ENCODE data around the gene GSTM2.
A peak's percentile ranks its signal among the peaks of the same experiment; 100 is the strongest.

GSTM2 gene

DNA sequence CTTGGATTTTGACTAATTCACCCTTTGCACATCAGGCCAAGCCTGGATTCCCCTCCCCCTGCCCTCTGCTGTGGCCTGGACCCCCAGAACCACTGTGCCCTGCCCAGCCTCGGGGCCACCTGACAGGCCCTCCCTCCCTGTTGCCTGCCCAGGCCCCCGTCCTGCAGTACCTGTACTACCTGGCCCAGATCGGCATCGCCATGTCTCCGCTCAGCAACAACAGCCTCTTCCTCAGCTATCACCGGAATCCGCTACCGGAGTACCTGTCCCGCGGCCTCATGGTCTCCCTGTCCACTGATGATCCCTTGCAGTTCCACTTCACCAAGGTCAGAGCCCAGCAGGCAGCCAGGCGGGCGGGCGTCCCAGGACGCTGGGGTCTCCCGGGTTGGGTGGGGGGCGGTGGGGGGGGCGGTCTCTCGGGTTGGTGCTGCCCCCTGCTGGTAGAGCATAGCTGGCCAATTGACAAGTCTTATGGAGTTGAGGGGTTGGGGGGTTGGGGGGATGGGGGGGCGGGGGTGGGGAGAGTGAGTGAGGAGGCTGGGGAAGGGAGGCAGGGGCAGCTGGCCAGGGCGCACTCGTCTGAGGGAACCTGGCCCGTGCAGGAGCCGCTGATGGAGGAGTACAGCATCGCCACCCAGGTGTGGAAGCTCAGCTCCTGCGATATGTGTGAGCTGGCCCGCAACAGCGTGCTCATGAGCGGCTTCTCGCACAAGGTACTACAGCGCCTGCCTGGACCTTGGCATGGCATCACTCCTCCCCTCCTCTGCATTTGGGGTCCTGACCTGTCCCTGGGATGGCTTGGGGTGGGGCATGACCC, 37.6 kb upstream of the GSTM2 start:
- DNase-seq: no peak

DNA sequence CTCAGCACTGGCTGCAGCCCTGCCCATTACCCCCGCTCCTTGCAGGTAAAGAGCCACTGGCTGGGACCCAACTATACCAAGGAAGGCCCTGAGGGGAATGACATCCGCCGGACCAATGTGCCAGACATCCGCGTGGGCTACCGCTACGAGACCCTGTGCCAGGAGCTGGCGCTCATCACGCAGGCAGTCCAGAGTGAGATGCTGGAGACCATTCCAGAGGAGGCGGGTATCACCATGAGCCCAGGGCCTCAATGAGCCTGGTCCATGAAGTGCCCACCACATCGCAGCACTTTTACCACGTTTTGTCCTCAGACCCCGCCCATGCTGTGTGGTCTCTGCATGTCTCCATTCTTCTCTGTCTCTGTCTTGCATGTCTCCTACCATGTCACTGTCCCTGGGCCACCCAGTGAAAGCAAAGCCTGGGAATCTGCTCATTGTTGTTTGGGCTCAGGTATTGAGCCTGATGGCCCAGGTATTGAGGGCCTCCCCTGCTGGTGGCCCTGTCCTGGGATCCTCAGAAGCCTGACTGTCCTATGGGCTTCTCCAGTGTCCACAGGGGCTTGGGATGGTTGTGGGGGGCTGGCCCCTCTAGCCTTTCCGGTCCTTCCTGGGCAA, 36.9 kb upstream of the GSTM2 start:
- DNase-seq: no peak

DNA sequence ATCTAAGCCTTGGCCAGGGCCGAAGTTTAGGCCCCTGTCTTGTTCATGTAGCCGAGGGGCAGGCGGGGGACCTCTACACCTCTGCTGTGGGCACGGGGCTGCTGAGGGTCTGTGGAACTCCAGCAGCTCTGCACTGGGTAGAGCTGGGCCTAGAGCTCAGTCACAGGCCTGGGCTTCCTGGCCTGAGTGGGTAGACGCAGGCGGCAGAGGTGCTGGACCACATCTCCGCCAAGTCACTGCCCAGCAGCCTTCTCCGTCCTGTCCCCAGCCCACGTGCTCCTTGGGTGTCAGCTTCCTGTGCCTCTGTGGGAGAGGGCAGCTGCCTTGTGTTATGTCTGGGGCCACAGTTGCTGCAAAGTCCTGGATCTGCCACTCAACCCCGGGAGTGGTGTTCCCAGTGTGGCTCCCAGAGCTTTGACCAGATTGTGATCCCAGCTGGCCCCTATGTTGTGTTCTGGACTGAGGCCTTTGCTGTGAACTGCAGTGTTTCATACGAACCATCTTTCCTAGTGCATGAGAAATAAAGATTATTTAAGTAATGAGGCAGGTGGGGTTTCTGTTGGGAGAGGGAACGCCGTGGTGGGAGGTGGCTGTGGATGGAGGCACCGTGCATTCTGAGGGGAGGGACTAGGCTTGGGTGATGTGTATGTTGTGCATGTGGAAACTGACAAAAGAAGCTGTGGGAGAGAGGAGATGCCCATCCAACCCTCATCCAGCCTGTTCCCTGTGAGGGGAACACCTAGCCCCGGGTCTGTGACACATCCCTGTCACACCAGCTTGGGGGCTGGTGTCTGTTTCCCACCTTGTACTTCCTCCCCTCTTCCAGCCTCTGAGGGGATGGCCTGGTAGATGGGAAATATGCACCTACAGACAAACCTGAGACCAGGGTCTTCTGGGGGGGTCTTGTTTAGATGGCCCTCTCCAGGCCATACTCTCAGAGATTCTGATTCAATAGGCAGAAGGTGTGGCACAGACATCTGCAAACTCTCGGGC, 36.0 kb upstream of the GSTM2 start:
- DNase-seq: no peak

DNA sequence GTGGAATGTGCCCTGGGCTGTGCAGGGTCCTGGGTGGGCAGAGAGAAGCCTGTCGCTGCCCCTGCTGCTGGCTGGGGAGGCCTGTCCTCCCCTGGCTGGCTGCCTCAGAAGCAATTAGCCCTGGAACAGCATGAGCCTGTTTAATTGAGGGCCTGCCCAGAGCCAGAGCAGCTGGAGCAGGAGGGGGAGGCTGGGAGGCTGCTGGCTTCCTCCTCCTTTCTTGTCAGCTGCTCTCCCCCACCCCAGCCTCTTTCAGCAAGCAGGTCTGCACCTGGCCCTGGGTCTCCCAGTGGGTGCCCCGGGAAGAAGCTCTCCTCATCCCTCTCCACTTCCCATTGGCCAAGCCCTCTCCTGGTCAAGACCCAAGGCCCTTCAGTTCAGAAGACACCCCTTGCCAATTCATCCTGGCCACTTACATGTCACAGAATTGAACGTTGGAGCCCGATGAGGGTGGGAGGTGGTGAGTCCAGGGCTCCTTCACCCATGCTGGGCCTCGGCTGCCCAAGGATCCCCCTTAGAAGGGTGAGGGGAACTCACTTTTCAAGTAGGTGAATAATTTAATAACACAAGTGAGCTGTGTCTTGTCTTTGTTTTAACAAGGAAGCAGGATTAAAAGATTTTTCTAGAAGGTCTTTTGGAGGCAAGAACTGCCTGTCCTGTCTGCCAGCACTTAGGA, 35.0 kb upstream of the GSTM2 start:
- DNase-seq: no peak

DNA sequence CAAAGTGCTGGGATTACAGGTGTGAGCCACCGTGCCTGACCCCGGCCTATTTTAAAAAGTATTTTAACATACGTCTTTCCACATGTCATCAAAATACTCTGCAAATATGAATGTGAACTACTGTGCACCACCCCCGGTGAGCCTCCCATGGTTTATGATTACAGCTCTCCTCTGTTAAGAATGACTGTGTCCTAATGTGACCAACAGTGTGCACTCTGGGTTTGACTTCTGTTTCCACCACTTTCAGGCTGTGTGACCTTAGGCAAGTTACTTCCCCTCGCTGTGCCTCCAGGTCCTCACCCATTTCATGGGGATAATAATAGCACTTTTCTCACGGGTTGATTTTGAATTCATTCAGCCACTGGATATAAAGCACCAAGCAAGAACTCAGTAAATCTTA, 33.6 kb upstream of the GSTM2 start:
- DNase-seq: no peak

DNA sequence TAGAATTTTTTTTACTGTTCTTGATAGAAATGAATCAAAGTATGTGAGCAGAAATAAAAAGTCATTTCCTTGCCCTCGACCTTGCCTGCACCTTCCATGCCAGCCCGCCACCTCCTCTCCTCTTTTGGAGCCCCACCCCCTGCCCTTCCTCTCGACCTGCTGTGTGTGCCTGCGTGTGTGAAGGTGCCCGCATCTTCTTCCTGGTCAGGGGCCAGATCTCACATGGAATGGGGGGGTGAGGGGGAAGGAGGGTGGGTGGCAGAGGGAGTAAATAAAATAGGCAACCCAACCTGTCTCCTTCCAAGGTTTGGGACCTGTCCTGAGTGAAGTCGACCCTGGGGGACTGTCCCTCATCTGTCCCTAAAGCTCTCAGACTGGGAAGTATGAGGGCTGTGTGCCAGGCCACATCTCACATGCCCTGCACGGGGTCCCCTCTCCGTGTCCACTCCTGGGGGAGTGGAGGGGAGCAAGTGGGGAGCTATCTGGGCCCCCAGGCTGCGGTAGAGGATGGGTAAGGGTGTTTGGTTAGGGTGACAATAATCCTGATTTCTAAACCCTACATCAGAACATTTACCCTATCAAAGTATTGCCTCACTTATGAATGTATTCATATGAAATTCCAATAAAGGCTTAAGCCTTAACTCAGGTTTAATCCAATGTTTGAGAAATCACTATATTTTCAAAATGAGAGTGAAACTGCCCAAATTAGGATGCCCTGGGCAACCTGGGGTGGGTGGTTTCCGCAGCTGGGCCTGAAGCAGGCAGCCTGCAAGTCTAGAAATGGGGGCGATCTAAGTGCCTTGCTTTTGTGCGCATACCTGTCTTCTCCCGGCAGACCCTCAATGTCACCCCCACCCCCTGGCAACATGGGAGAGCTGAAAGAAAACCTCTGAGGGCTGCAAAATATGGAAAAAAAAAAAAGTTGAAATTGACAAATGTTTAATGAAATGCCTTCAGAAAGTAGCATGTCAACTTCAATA, 32.8 kb upstream of the GSTM2 start:
- DNase-seq: no peak

DNA sequence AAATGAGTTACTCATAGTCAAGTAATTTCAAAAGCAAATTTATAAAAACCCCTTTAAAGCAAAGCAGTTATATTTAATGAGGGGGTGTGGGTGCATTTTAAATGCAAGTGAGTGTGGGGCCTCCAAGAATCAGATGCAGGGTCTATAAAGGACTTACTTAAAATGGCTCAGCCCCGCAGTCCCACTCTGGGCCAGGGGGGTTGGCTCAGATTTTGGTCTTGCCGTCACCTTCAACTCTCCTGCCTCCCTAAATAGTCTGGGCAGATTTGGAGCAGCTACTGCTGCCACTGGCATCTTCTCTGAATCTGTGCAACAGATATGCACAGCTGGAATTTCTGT, 32.0 kb upstream of the GSTM2 start:
- no peak for DNase-seq

DNA sequence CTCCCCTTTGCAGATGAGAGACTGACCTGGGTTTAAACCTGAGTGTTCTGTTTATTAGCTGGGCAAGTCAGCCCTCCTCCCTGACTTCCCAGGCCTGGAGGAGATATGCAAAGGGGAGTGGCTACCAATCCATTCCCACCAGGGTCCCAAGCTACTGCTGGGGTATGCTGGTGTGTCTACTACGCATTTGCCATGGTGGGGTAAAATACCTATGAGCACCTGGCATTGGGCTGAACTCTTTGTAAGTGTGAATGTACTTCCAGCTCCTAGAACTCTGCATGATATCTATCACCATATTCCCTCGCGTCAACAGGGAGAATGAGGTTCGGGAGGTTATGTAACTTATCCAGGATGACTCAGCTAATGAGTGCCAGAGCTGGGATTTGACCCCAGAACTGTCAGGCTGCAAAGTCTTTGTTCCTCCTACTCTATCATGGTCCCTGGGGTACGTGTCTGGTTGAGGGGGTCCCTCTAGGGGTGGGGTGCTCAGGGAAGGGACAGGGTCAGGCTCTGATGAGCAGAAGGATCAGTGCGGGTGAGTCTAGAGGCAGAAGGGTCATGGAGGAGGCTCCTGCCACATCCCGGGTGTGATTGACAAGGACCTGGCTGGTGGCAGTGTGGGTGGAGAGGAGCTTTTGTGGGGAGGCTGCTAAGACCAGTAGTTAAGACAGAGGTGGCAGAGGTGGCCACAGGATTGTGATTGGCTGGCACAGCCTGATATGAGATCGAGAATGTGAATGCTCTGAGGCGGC, 31.5 kb upstream of the GSTM2 start:
- DNase-seq: no peak

DNA sequence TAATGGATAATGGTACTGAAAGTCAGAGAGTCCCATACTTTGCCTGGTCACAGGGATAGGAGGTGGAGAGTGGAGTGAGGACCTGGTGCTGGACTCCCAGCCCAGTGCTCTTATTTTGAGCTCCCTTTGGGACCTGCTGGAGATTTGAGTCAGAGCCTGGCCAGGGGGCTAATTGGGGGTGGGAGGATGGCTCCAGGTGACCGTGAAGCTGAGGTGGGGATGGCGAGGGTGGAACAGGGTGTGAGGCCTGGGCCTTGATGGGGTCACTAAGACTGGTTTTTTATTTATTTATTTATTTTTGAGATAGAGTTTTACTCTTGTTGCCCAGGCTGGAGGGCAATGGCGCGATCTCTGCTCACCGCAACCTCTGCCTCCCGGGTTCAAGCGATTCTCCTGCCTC, 30.4 kb upstream of the GSTM2 start:
- DNase-seq: no peak

DNA sequence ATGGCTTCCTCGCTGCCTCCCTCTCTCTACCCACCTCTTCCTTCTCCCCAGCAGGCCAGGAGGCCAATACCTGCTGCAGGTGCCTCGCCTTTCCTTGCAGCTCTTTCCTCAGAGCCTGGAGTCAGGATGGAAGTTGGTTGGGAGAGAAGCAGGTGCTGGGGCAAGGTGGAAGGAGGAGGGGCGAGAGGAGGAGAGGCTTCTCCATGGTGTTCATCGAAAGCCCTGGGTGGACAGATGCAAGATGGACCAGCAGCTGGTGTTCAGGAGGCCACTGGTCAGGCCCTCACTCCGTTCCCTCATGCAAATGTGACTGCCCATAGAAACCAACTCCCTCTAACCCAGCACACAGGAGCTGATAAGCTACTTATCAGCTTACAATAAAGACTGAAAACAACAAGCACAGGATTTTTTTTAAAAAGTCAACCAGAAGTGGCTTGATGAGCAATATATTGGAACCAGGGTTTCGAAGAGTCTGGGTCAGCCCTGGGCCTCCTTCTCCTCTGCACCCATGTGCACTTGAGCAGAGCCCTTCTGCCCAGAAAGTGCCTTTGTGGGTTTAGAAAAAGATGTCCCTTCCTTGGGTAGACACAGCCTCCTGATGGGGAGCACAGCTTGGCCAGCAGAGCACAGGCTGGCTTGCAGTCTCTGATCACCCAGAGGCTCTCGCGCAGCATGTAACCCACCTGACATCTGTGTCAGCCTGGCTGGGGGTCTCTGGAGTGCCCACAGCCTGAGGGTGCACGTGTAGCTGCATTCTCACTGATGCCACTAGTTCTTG, 28.6 kb upstream of the GSTM2 start:
- no peak for DNase-seq

DNA sequence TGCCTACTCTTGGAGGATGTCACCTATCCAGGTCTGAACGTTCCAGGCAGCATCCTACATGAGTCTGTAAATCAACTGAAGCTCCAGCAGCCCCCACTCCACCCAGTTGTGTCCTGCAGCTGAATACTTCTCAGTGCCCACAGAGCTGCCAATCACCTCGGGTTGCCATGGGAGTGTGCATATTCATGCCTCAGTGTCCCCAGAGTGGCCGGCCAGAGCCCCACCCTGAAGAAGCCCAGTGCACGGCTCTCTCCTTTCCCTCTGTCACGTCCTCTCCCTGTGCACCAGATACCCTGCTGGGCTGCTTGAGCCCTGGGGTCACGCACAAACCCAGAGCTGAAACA, 28.0 kb upstream of the GSTM2 start:
- no peak for DNase-seq

DNA sequence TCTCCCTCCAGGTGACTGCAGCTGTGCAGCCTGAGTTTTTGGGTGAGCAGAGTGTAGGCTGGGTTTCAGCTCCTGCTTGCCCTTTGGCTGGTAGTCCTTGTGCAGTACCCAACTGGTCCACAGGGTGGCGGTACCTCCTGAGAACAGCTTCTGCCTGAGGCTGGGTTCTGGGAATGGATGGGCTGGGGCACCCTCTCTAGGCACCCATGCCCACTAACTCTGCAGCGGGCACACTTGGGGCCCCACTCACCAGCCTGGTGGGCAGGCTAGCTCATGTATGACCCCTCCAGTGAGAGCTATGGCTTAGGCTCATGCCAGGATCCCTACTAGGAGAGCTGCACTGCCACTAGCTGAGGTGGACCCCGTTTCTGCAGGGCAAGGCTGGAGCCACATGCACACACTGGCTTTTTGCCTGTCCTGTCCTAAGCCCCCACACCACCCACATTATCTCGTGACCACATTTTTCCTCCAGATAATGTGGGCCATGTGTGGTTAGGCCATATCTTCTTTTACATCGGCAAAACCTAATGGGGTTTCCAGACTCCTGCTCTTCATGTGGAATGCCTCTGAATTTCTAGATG, 27.5 kb upstream of the GSTM2 start:
- peak; percentile 62 to 73 for DNase-seq

DNA sequence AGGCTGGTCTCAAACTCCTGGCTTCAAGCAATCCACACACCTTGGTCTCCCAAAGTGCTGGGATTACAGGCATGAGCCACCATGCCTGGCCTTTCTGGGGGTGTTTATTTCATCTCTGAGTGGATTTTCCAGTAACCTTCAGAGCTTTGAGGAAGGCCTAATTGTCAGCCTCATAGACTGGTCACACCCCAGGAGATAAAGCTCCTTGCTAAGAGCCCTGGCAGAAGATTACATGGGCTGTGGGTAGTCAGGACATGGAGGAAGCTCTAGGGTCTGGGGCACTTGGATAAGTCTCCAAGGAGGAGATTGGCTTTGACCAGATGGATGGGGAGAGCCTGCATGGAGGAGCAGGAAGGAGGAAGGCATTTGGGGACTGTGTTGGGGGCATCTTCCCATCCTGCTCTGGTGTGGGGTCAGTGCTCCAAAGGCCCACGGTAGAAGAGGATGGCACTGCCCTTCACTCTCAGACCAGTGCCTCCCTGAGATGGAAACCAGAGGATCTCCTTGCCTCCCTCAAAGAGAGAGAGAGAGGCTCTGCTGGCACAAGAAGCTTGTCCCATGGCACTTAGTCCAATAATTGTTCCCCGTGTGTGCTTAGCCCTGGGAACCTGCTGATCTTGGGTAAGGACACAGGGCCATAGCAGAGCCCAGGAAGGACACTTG, 26.6 kb upstream of the GSTM2 start:
- no peak for DNase-seq

DNA sequence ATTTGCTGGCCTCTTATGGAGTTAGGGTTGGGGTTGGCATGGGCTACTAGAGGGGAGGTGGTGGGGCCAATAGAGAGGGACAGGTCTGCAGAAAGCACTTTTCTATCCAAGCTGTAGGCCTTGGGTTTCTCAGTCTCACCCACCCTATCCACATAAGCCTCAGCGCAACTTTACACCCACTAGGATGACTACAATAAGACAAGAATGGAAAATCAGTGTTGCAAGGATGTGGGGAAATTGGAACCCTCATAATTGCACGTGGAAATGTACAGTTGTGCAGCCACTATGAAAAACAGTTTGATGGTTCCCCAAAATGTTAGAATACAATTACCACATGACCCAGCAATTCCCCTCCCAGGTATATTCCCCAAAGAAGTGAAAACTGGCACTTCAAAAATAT, 26.0 kb upstream of the GSTM2 start:
- DNase-seq: no peak

DNA sequence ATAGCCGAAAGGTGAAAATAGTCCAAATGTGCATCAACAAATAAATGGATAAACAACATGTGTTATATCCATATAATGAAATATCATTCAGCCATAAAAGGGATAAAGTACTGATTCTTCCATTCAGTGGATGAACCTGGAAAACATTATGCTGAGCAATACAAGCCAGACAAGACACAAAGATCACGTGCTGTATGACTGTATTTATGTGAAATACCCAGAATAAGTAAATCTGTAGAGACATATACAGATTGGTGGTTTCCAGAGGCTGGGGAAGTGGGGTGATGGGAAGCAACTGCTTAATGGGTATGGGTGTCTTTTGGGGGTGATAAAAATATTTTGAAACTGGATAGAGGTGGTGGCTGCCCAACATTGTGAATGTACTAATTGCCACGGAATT, 25.2 kb upstream of the GSTM2 start:
- no peak for DNase-seq

DNA sequence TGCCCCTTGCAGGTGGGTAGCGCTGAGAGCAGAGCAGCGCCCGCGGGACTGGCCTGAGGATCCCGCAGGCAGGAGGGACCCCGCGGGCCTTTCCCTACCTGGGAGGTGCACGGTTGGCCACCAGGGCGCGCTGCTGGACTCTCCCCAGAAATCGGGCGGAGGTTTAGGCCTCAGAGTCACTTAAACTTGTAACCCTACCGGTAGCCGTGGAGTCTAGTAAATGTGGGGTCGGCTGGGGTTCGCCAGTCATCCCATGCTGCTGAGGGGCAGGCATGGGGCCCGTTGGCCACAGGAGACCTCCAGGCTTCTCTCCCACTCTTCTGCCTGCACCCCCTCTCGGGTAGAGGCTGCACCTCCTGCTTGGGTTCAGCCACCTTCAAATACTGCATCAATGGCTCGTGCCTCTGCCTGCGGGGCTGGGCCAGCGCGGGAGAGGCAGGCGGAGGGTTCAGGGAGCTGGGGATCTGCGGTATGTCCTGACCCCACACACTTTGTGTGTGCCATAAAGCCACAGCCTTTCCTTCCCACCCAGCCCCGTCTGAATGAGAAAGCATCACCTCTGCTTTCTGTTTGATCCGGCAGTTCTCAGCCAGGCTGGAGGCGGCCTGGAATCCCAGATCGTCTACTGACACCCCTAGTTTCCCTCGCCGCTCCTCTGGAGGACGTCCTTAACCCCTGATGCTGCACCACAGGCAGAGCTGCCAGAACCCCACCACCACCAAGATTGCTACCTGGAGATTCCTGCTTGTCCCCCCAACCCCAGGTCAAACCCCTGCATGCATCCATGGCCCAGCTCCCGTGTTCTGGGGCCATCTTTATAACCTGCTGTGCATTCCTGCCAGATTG, 24.2 kb upstream of the GSTM2 start:
- DNase-seq: peak; percentile 59 to 71

DNA sequence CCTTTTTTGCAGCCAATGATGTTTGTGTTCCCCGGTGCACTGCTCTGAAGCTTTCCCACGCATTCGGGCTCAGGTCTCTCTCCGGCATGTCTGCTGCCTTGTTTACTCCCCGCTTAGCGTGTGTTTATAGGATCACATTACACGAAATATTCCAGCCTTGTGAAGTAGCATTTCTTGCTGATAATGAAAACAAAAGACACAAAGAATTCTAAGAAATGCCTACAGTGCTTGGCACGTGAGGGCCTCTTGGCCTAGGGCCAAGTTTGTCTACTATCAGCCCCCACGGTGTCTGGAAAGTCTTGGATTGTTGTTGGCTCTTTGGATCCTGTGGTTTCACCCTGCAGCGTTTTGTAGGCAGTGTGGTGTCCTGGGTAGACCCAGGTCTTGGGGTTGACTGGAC, 23.2 kb upstream of the GSTM2 start:
- no peak for DNase-seq

DNA sequence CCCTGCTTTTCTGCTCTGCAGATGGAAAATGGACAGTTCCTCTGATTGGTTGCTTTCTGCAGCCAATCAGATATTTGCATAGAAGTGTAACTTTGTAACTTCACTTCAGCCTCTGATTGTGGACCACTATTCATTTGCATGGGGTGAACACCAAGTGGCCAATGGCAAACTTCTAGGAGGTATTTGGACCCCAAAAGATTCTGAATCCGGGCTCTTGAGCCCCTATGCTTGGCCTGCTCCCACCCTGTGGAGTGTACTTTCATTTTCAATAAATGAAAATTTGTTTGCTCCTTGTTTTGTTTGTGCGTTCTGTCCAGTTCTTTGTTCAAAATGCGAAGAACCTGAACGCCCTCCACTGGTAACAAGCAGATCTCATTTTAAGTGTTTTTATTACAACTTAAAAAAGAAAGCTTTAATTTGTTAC, 18.4 kb upstream of the GSTM2 start:
- DNase-seq: no peak
